H1 (cell line): ENCODE measurements around the gene PAAF1. TPM values are rescaled to one million over a fixed set of nuclear protein-coding genes. Genes with fewer than 3 reads are reported as not detected.

Experiments
- CTCF ChIA-PET: fragments of 300-600 bp; sonication (Branson Sonifier 250); formaldehyde crosslinking; loops from one replicate; lab custom pipeline; 2021; ENCODE audit not compliant: partially characterized antibody; lab: Charles Lee
- POLR2A ChIA-PET: fragments of 300-600 bp; sonication (Branson Sonifier 250); formaldehyde crosslinking; loops from one replicate; lab custom pipeline; 2021; ENCODE audit warnings: inconsistent platforms; ENCODE audit not compliant: partially characterized antibody; lab: Charles Lee
- DNase-seq, 2 experiments: peaks; one replicate each; pipeline versions ENCODE4 v3.0.0 to v3.0.0-alpha.2; 2010 to 2022; ENCODE audit warnings: low spot score in 2 of 2, low read depth in 1 of 2, mixed read lengths in 1 of 2
- FAIRE-seq: peaks from 2 replicates; lab custom pipeline; 2011; peaks lifted over from hg19 to GRCh38; lab: Jason Lieb, UNC
- H2AFZ ChIP-seq: 2 replicates; pipeline ENCODE4 v1.8.1; 2012; ENCODE audit warnings: low read length, inconsistent platforms
- H2AK5ac ChIP-seq: 2 replicates; pipeline ENCODE4 v1.6.1; 2013; ENCODE audit warnings: low read depth, low read length
- H2BK120ac ChIP-seq: replicated peaks from 2 replicates; pipeline ENCODE3; 2013; ENCODE audit warnings: low read depth, low read length, inconsistent platforms
- H2BK12ac ChIP-seq: 2 replicates; pipeline ENCODE4 v1.6.1; 2013; ENCODE audit warnings: low read depth, low read length
- H2BK15ac ChIP-seq: 2 replicates; pipeline ENCODE4 v1.6.1; 2013; ENCODE audit warnings: low read length
- H2BK20ac ChIP-seq: 2 replicates; pipeline ENCODE4 v1.6.1; 2013; ENCODE audit warnings: low read length
- H2BK5ac ChIP-seq: 2 replicates; pipeline ENCODE4 v1.6.1; 2013; ENCODE audit warnings: low read depth, low read length
- H3K14ac ChIP-seq: 2 replicates; pipeline ENCODE4 v1.6.1; 2013; ENCODE audit warnings: inconsistent platforms; ENCODE audit not compliant: insufficient read length
- H3K18ac ChIP-seq: 2 replicates; pipeline ENCODE4 v1.6.1; 2013; ENCODE audit warnings: low read length; ENCODE audit errors: extremely low read depth
- H3K23ac ChIP-seq: 2 replicates; pipeline ENCODE4 v1.6.1; 2013; ENCODE audit warnings: inconsistent platforms; ENCODE audit not compliant: insufficient read length
- H3K23me2 ChIP-seq: 2 replicates; pipeline ENCODE4 v1.6.1; 2013; ENCODE audit warnings: low read depth, low read length
- H3K27ac ChIP-seq: 2 replicates; pipeline ENCODE4 v1.6.1; 2011; ENCODE audit warnings: low read depth, low read length, inconsistent platforms
- H3K27me3 ChIP-seq, 4 experiments: replicated peaks in 1 of 4; 1 replicate in 1 of 4; 2 replicates in 3 of 4; pipeline versions ENCODE4 v1.6.1 to v1.8.1; 2011 to 2013; ENCODE audit warnings: low read length in 3 of 4, mild to moderate bottlenecking in 3 of 4, inconsistent platforms in 2 of 4, mixed read lengths in 2 of 4, moderate library complexity in 1 of 4; ENCODE audit not compliant: control insufficient read depth in 3 of 4, insufficient read depth in 3 of 4; ENCODE audit errors: extremely low read depth in 1 of 4
- H3K36me3 ChIP-seq, 4 experiments: 2 replicates each; pipeline versions ENCODE4 v1.6.1 to v1.8.1; 2011 to 2013; ENCODE audit warnings: mild to moderate bottlenecking in 4 of 4, low read length in 3 of 4, moderate library complexity in 2 of 4, control low read depth in 1 of 4, inconsistent platforms in 1 of 4; ENCODE audit not compliant: insufficient read depth in 4 of 4, control insufficient read depth in 2 of 4
- H3K4ac ChIP-seq: replicated peaks from 2 replicates; pipeline ENCODE3; 2013; ENCODE audit warnings: low read length, low read depth, mixed read lengths, inconsistent platforms; ENCODE audit not compliant: insufficient read length
- H3K4me1 ChIP-seq, 4 experiments: replicated peaks in 1 of 4; 1 replicate in 1 of 4; 2 replicates in 3 of 4; pipeline versions ENCODE4 v1.6.1 to v1.8.1; 2011 to 2013; ENCODE audit warnings: low read length in 3 of 4, inconsistent platforms in 2 of 4, mixed read lengths in 1 of 4; ENCODE audit not compliant: insufficient read depth in 4 of 4, control insufficient read depth in 3 of 4
- H3K4me2 ChIP-seq, 2 experiments: 2 replicates each; pipeline versions ENCODE4 v1.6.1 to v1.8.1; 2011 to 2013; ENCODE audit warnings: low read depth in 2 of 2, low read length in 2 of 2, control low read depth in 1 of 2, inconsistent platforms in 1 of 2, mild to moderate bottlenecking in 1 of 2; ENCODE audit not compliant: insufficient read depth in 1 of 2
- H3K4me3 ChIP-seq, 4 experiments: fragments of 200-600, 300-600 bp in 1 of 4; sonication (generic), shearing (Covaris generic), sonication (Bioruptor Twin) in 1 of 4; 2 replicates each; pipeline versions ENCODE4 v1.5.1 to v1.8.1; 2011 to 2016; ENCODE audit warnings: low read length in 4 of 4, low read depth in 3 of 4, control low read depth in 2 of 4, inconsistent platforms in 2 of 4, mild to moderate bottlenecking in 2 of 4, mixed read lengths in 1 of 4, moderate library complexity in 1 of 4; ENCODE audit not compliant: insufficient read depth in 2 of 4; ENCODE audit errors: extremely low read depth in 1 of 4
- H3K56ac ChIP-seq: replicated peaks from 2 replicates; pipeline ENCODE3; 2013; ENCODE audit warnings: low read depth, mild to moderate bottlenecking, mixed read lengths, low read length, inconsistent platforms; ENCODE audit not compliant: insufficient read length
- H3K79me1 ChIP-seq: 2 replicates; pipeline ENCODE4 v1.6.1; 2013; ENCODE audit warnings: low read depth, low read length, control low read depth
- H3K79me2 ChIP-seq, 2 experiments: 2 replicates each; pipeline versions ENCODE4 v1.6.1 to v1.8.1; 2012 to 2013; ENCODE audit warnings: low read length in 2 of 2, mild to moderate bottlenecking in 2 of 2, inconsistent platforms in 1 of 2; ENCODE audit not compliant: insufficient read depth in 2 of 2, control insufficient read depth in 1 of 2
- H3K9ac ChIP-seq, 4 experiments: replicated peaks in 1 of 4; 1 replicate in 1 of 4; 2 replicates in 3 of 4; pipeline versions ENCODE4 v1.6.1 to v1.8.1; 2011 to 2013; ENCODE audit warnings: low read depth in 3 of 4, low read length in 3 of 4, control low read depth in 2 of 4, mild to moderate bottlenecking in 2 of 4, moderate library complexity in 2 of 4, inconsistent platforms in 1 of 4; ENCODE audit errors: extremely low read depth in 1 of 4
- H3K9me3 ChIP-seq, 2 experiments: 2 replicates each; pipeline versions ENCODE4 v1.6.1 to v1.8.1; 2012 to 2013; ENCODE audit warnings: mild to moderate bottlenecking in 2 of 2, moderate library complexity in 2 of 2, control low read depth in 1 of 2, inconsistent platforms in 1 of 2, low read depth in 1 of 2, low read length in 1 of 2, mixed read lengths in 1 of 2; ENCODE audit not compliant: insufficient read depth in 2 of 2
- H4K20me1 ChIP-seq, 2 experiments: replicated peaks in 1 of 2; 2 replicates each; pipeline versions ENCODE3 to v1.8.1; 2011 to 2013; ENCODE audit warnings: inconsistent platforms in 2 of 2, low read length in 2 of 2, mild to moderate bottlenecking in 1 of 2; ENCODE audit not compliant: insufficient read depth in 2 of 2, control insufficient read depth in 1 of 2
- H4K5ac ChIP-seq: 2 replicates; pipeline ENCODE4 v1.6.1; 2013; ENCODE audit warnings: low read length, low read depth, mixed read lengths, inconsistent platforms; ENCODE audit not compliant: insufficient read length
- H4K8ac ChIP-seq: 2 replicates; pipeline ENCODE4 v1.8.0; 2013; ENCODE audit warnings: mild to moderate bottlenecking, moderate library complexity, low read length, inconsistent platforms; ENCODE audit not compliant: insufficient read depth; ENCODE audit errors: extremely low read depth
- H4K91ac ChIP-seq: replicated peaks from 2 replicates; pipeline ENCODE3; 2013; ENCODE audit warnings: low read length, mixed read lengths, inconsistent platforms; ENCODE audit not compliant: insufficient read length
- CBX5 ChIP-seq: fragments of 300-800, 300-1000 bp; sonication (generic); IDR thresholded peaks from 2 replicates; pipeline ENCODE4 v1.7.1; 2016; ENCODE audit warnings: antibody characterized with exemption, low read length, low read depth
- CBX8 ChIP-seq: fragments of 300-800, 300-1000 bp; sonication (generic); IDR thresholded peaks from 2 replicates; pipeline ENCODE4 v1.7.1; 2016; ENCODE audit warnings: low read depth, low read length, borderline replicate concordance
- CHD1 ChIP-seq: IDR thresholded peaks from 2 replicates; pipeline ENCODE4 v1.6.1; 2012; ENCODE audit warnings: low read depth, low read length, improper control_type of control experiment
- EP300 ChIP-seq, 2 experiments: IDR thresholded peaks; 1 replicate in 1 of 2; 2 replicates in 1 of 2; pipeline ENCODE4 v1.6.1; 2011 to 2012; ENCODE audit warnings: low read depth in 2 of 2, low read length in 2 of 2, mild to moderate bottlenecking in 2 of 2, borderline replicate concordance in 1 of 2, inconsistent platforms in 1 of 2, moderate library complexity in 1 of 2
- GABPA ChIP-seq: IDR thresholded peaks from 2 replicates; pipeline ENCODE4 v1.6.1; 2011; ENCODE audit warnings: mild to moderate bottlenecking, low read length, moderate library complexity, borderline replicate concordance; ENCODE audit not compliant: insufficient read depth
- HDAC6 ChIP-seq: IDR thresholded peaks from one replicate; pipeline ENCODE4 v1.7.1; 2012; ENCODE audit warnings: low read depth, mild to moderate bottlenecking, inconsistent platforms, low read length, moderate library complexity
- KDM4A ChIP-seq: IDR thresholded peaks from one replicate; pipeline ENCODE4 v1.7.1; 2012; ENCODE audit warnings: low read depth, mild to moderate bottlenecking, moderate library complexity, low read length, inconsistent platforms; ENCODE audit not compliant: severe bottlenecking
- MAFK ChIP-seq: IDR thresholded peaks from 2 replicates; pipeline ENCODE4 v1.6.1; 2012; ENCODE audit warnings: low read depth, mild to moderate bottlenecking, improper control_type of control experiment, low read length
- RAD21 ChIP-seq, 2 experiments: IDR thresholded peaks in 1 of 2; conservative IDR thresholded peaks in 1 of 2; 2 replicates each; pipeline ENCODE4 v1.6.1; 2011; ENCODE audit warnings: low read depth in 2 of 2, low read length in 2 of 2, improper control_type of control experiment in 1 of 2, inconsistent platforms in 1 of 2, mild to moderate bottlenecking in 1 of 2, moderate library complexity in 1 of 2
- RBBP5 ChIP-seq: IDR thresholded peaks from 2 replicates; pipeline ENCODE4 v1.7.1; 2012; ENCODE audit warnings: low read depth, mild to moderate bottlenecking, inconsistent platforms, low read length, moderate library complexity, borderline replicate concordance
- SUZ12 ChIP-seq: fragments of 200-600 bp; sonication (generic); IDR thresholded peaks from 2 replicates; pipeline ENCODE4 v1.6.1; 2012; ENCODE audit warnings: mild to moderate bottlenecking, inconsistent platforms, low read length, moderate library complexity, mixed read lengths
- TEAD4 ChIP-seq: IDR thresholded peaks from 2 replicates; pipeline ENCODE4 v1.6.1; 2012; ENCODE audit warnings: low read depth, low read length, inconsistent platforms, mixed read lengths
- WGBS, 2 experiments: shearing (Covaris generic) in 1 of 2; methylation state at CpG; one replicate each; pipeline versions ENCODE4 v1.1.6 to v1.1.7; 2013 to 2015; ENCODE audit warnings: low lambda C conversion rate in 2 of 2, mixed read lengths in 2 of 2, inconsistent platforms in 1 of 2, low coverage in 1 of 2, missing lambda C conversion rate in 1 of 2; ENCODE audit not compliant: insufficient replicate concordance in 2 of 2, insufficient coverage in 1 of 2, insufficient read length in 1 of 2; ENCODE audit errors: extremely low coverage in 1 of 2, missing lambda C conversion rate in 1 of 2; 5-methylcytosine and 5-hydroxymethylcytosine counted together
- polyA plus RNA-seq, 7 experiments: library from polyadenylated mRNA; depleted of rRNA in 3 of 7; stranded (reverse) in 5 of 7; unstranded in 2 of 7; fragments of >200 nt in 5 of 7; fragments of 200-250 nt in 2 of 7; gene quantifications; 1 replicate in 5 of 7; 2 replicates in 1 of 7; 4 replicates in 1 of 7; pipeline versions ENCODE4 v1.2.1 to v1.2.3, GENCODE V29; 2011 to 2013; ENCODE audit warnings: missing spikeins in 2 of 7, mixed read lengths in 2 of 7
- total RNA-seq: library from RNA; stranded (reverse); fragmentation: NEBNext Ultra II Directional; extraction: Animal tissue kit (Norgen Biotek cat#: 25700); gene quantifications from 2 replicates; pipeline ENCODE4 v1.2.1, GENCODE V29; 2021
- TF ChIP-seq, protein P1 (sequence below): IDR thresholded peaks from 2 replicates; pipeline ENCODE4 v1.6.1; 2011; ENCODE audit warnings: low read length, improper control_type of control experiment

The PAAF1 gene
- total and polyA plus RNA-seq, 2 of the 8 experiments (the other 6 are each of a cell fraction or from before 2014, with no cell fraction given) = 24.4 to 28.8 TPM

DNA sequence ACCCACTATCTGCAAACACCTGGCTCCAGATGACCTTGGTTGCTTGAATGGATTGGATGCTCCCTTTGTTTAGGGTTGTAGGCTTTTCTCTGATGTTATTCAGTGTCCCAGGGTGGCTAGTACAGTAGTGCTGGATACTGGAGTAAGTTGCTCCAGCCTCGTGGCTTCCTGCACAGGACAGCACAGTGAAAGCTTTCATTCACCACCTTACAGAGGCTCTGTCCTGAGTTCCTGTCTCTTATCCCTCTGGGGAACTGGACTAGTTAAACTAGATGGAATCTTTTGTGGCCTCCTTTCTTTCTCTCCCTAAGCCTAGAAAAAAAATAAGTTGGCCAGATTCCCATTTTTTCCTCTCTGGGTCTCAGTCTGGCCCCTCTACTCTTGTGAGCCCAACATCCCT lies 46.5 kb upstream of the PAAF1 start:
- DNase-seq (no peak), FAIRE-seq (no peak)
- POLR2A ChIA-PET = no interaction called here
- no peak overlapping the region for H4K8ac ChIP-seq
- H3K9me3 ChIP-seq = no peaks in the 10 kb centered on the region
- no peaks in the 10 kb centered on the region for H3K23me2 ChIP-seq
- H3K27ac ChIP-seq = no peak overlapping the region
- no peaks in the 10 kb centered on the region for H3K4me1 ChIP-seq
- no peaks in the 10 kb centered on the region for H3K79me1 ChIP-seq
- no peak overlapping the region for H4K5ac ChIP-seq
- no peak overlapping the region for H3K4me3 ChIP-seq
- H3K4me2 ChIP-seq = no peak overlapping the region
- H3K27me3 ChIP-seq = no peaks in the 10 kb centered on the region
- H3K23ac ChIP-seq = no peak overlapping the region
- H2BK5ac ChIP-seq = no peak overlapping the region
- H2BK120ac ChIP-seq = no peak overlapping the region
- H3K18ac ChIP-seq = no peak overlapping the region
- H3K9ac ChIP-seq = no peak overlapping the region
- no peak overlapping the region for H2AFZ ChIP-seq
- H4K91ac ChIP-seq = no peak overlapping the region
- peaks cover 0 to 8% (median 0%) of the 10 kb centered on the region in 4 experiments; a peak in 3 of 8 replicates for H3K36me3 ChIP-seq
- CTCF ChIA-PET = no interaction called here
- H2BK15ac ChIP-seq = no peak overlapping the region
- no peak overlapping the region for H3K4ac ChIP-seq
- 80% methylated on average over 1 of the region's 1 CpG; no CpG with 5 or more reads in 1 of the 2 experiments for WGBS, 2 experiments
- no peaks in the 10 kb centered on the region for H3K79me2 ChIP-seq
- no peak overlapping the region for H3K56ac ChIP-seq
- H4K20me1 ChIP-seq = no peaks in the 10 kb centered on the region
- H2AK5ac ChIP-seq = no peak overlapping the region
- no peak overlapping the region for H2BK12ac ChIP-seq
- H3K14ac ChIP-seq = no peak overlapping the region
- no peak overlapping the region for H2BK20ac ChIP-seq
- TF ChIP-seq MAFK = no peak
- TF ChIP-seq, protein P1, sequence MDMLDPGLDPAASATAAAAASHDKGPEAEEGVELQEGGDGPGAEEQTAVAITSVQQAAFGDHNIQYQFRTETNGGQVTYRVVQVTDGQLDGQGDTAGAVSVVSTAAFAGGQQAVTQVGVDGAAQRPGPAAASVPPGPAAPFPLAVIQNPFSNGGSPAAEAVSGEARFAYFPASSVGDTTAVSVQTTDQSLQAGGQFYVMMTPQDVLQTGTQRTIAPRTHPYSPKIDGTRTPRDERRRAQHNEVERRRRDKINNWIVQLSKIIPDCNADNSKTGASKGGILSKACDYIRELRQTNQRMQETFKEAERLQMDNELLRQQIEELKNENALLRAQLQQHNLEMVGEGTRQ = no peak
- TF ChIP-seq CBX8 = no peak
- no peak for TF ChIP-seq GABPA
- TF ChIP-seq CHD1 = no peak
- TF ChIP-seq KDM4A = no peak
- TF ChIP-seq CBX5 = no peak
- TF ChIP-seq RBBP5 = no peak
- TF ChIP-seq SUZ12 = no peak
- no peak for TF ChIP-seq HDAC6
- TF ChIP-seq TEAD4 = no peak
- no peak for TF ChIP-seq RAD21 (IDR thresholded peaks at IDR 0.05 in 1 of 2, conservative IDR thresholded peaks at IDR 0.05 in 1 of 2; ENCODE audit: low read depth in 2 of 2, low read length in 2 of 2)
- no peak for TF ChIP-seq EP300 (IDR thresholded peaks at IDR 0.05; ENCODE audit: borderline replicate concordance in 1 of 2, low read depth in 2 of 2, low read length in 2 of 2)
